AG08396 (cell line): ENCODE results near the gene STX11.

Experiments used
- DNase-seq: peaks from one replicate; pipeline ENCODE4 v3.0.0; 2012; ENCODE audit warnings: low spot score, mixed read lengths

STX11 gene

DNA sequence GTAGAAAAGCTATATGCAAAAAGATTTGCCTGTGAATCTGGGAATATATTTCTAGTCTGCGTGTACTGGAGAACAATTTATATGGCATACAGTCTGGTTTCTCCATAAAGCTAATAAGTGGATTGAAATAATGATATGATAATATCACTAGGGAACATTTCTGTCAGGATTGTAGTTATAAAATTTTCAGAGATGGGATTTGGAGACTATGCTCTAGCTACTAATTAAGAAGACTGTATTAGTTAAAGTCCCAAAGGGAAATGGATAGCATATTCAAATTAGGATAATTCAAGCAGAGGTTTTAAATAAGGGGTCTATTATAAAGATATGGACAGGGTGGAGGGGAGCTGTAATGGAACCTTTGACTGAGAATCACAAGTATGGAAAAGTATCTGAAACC is 7.2 kb upstream of the STX11 start:
- no peak for DNase-seq

DNA sequence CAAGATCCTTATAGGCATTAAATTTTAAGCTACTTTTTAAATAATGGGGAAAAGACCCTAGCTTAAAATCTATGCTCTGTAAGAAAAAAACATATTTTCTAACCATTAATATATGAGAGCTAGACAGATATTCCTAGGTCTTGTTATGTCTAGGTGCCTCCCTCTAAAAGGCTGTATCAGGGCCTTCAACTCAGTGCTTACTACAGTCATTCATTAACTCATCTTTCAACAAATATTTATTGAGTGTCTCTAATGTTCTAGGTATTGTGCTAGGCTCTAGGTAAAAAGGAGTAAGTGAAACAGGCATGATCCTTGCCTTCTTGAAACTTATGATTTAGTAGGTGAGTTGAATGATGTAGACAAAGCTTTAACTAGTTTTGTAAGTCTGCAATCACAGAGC is 6.4 kb upstream of the STX11 start:
- no peak for DNase-seq

DNA sequence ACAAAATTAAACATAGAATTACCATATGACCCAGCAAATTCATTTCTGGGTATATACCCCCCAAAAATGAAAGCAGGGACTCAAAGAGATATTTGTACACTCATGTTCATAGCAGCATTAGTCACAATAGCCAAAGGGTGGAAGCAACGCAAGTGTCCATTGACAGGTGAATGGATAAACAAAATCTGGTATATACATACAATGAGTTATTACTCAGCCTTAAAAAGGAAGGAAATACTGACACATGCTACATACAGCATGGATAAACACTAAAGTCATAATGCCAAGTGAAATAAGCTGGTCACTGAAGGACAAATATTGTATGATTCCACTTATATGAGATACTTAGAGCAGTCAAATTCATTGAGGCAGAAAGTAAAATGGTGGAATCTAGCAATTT is 5.3 kb upstream of the STX11 start:
- no peak for DNase-seq

GRCh38 chr6:144145541-144145940 is 4.8 kb upstream of the STX11 start:
- no peak for DNase-seq

DNA sequence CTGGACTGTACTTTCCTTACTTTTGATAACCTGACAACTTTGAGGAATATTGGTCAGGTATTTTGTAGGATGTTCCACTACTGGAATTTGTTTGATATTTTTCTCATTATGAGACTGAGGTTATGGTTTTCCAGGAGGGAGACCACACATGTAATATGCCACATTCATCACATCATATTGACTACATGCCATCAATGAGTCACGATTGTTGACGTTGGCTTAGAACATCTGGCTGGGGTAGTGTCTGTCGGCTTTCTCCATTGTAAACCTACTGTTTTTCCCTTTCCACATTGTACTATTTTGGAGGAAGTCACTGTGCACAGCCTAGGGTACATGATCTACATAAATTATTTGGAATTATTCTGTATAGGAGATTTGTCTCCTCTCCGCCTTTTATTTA is 1.4 kb upstream of the STX11 start:
- DNase-seq = no peak

DNA sequence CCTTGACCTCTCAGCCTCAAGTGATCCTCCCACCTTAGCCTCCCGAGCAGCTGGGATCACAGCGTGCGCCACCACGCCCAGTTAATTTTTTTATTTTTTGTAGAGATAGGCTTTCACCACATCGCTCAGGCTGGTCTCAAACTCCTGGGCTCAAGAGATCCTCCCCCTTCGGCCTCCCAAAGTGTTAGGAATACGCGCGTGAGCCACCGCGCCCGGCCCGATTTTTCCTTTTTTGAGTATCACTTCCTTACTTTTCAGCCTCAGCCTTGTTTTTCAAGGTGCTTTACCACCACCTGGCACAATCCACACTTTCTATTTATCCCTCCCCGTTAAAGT is 791 bp upstream of the STX11 start:
- DNase-seq = no peak

DNA sequence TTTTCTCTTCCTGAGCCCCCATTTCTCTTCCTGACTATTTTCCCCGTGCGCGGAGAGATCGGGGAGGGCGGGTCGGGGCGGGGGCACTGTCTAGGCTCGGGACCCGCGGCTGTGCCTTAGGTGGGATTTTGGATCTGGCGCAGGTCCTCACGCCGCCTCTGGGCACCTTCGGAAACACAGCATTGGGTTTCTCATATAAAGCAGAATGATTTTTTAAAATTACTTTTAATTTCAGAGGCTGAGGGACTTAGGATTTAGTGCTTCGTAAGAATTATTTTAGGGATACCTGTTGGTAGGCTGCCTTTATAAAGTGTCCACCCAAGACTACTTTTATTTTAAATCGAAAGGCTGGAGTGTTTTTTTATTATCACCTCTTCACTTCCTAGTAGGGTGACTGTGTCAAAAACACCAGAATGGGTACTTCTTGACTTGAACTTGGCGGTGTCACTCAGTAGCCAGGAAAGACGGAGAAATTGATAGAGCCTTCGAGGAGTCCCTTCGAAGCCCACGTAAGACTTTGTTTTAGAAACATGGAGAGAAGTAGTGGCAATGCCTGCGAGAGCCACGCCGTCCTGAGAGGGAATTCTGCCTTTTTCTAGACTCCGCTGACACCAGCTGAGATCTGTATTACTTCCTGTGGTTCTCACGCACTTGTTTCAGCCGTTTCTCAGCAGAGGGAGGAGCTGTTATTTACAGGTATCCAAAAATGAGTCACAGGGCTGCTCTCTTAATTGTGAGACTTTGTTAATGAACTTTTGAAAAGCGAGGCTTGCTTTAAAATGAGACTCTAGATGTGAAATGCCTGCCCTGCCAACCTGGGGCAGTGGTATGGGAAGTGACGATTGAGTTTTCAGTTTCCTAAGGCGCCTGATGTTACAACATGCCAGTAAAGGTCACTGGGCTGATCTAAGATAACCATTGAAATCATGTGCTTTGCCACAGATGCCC is 667 bp downstream of the STX11 start:
- DNase-seq = peak; percentile 20

- DNase-seq = no peak
Measured at GRCh38 chr6:144152334-144152900, 2.1 kb downstream of the STX11 start.

GRCh38 chr6:144153260-144153659 is 2.9 kb downstream of the STX11 start:
- no peak for DNase-seq

- DNase-seq = no peak
Measured at GRCh38 chr6:144153971-144154370, 3.7 kb downstream of the STX11 start.

DNA sequence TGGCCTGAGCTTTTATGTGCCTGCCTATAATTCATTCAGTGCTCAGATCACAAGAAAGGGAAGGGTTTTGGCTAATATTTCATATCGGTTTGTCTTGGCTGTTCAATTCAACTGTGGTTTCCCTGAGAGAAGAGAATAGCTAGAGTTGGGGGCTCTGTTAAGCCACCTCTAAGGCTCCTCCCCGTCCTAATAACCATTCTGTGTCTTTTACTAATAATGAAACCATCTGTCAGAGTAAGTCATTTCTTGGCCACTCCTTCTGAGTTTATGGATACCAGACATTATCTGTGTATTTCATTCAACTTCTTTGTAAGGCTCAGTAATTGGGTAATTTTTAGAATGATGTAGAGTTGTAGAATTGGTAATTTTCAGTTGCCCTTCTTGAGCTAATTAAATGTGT is 5.2 kb downstream of the STX11 start:
- no peak for DNase-seq

DNA sequence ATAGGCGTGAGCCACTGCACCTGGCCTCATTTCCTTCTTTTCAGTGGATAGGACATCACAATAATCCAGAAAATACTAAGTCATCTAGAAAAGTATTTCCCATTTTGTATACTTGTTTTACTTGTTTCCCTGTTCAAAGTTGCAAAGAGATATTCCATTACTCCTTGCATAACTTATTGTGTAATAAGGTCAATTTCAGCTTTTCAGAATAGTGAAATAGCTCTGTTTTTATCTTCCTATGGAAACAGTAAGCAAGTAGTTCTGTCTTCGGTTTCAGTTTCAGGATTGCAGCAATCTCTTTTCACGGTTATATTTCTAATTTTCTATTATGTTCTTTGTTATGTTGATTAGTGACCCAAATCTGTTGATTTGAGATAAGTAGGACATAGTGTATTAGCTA is 6.0 kb downstream of the STX11 start:
- DNase-seq = no peak

GRCh38 chr6:144156991-144157390 is 6.7 kb downstream of the STX11 start:
- no peak for DNase-seq

DNA sequence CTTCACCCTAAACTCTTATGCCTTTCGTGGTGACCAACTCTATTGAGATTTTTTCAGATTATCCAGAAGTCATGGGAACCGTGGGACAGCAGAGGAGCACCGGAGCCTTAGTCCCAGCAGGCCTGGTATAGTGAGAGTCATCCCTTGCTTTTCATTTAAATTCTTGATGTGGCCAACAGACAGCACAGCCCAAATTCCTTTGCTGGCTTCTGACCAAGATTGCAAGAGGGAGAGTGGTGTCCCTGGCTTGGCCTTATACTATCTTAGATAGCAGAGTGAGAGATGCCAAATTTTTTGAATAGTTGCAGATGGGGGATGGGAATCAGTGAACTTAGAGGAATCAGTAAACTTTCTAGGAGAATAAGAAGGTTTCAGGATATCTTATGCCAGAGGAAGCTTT is 7.8 kb downstream of the STX11 start:
- DNase-seq = peak; percentile 86

DNA sequence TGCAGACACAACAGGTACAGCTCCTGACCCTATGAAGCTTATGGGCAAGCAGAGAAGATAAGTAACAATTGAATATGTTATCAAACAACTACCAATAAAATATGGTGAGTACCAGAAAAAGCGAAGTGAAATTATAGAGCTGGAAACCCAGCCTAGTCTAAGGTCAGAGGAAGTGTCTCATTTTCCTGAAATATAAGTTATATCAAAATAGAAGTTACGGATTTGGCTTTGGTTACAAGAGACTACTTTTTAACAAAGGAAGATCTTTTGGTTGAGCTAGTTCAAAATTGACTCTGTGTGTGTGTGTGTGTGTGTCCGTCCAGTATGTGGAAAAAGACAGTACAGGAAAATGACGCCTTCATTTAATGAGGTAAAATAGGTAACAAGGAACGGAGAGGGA is 8.9 kb downstream of the STX11 start:
- no peak for DNase-seq

GRCh38 chr6:144159742-144160141 is 9.4 kb downstream of the STX11 start:
- DNase-seq = no peak

- no peak for DNase-seq
Measured at GRCh38 chr6:144160431-144161005, 10.2 kb downstream of the STX11 start.

GRCh38 chr6:144161975-144162374 is 11.7 kb downstream of the STX11 start:
- DNase-seq = no peak

DNA sequence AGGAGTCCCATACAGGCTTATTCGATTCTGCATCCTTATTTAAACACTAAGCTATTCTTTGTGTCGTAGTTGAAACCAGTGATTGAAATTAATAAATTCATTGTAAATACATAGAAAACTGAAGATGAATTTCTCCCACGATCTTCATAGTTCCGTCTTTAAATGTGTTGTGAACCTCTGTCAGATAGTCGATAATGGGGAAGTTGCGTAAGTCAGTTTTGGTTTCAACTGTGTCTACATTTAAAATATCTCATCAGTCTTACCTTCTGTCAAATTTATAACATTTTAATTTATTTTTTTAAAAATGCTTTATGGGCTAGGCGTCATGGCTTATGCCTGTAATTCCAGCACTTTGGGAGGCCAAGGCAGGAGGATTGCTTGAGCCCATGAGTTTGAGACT is 12.7 kb downstream of the STX11 start:
- DNase-seq = no peak

DNA sequence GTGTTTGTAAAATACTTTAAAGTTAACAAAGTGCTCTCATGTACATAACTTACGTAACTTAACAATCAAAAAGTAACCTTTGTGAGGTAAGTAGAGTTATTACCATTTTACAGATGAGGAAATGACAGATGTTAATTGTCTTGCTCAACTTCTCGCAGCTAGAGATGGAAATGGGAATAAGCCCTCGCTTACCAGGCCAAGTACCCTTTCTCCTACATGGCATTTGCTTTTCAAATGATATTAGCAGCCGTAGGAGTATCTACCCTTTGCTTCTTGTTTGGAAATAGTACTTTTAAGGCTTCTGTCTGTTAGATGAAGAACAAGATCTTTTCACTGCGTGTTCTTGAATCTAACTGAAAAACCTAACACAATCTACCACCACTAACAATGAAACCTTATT is 15.5 kb downstream of the STX11 start:
- DNase-seq = no peak

- no peak for DNase-seq
Measured at GRCh38 chr6:144170044-144170443, 19.7 kb downstream of the STX11 start.

- no peak for DNase-seq
Measured at GRCh38 chr6:144171406-144171805, 21.1 kb downstream of the STX11 start.

GRCh38 chr6:144174006-144174405 is 23.7 kb downstream of the STX11 start:
- no peak for DNase-seq

- no peak for DNase-seq
Measured at GRCh38 chr6:144176043-144176442, 25.7 kb downstream of the STX11 start.
